ENCODE data around the gene FBL. TPM values are rescaled to one million over a fixed set of nuclear protein-coding genes. Genes with fewer than 3 reads are reported as not detected.
"Not testable (repeated sequence)": the region's sequence is repeated elsewhere in the genome, so short reads cannot be mapped to it uniquely, and the experiment has no call there.

FBL gene
- total RNA-seq, 1 experiment from 2014 or later = 376 TPM

GRCh38 chr19:39881495-39882110, 35.4 kb upstream of the FBL start:
- DNase-seq = peak; percentile 85
- H3K4me3 ChIP-seq (ENCODE audit: insufficient read depth, low read depth, low read length) = not testable (repeated sequence)

GRCh38 chr19:39880241-39880640, 34.1 kb upstream of the FBL start:
- not testable (repeated sequence) for DNase-seq; H3K4me3 ChIP-seq (ENCODE audit: insufficient read depth, low read depth, low read length); H3K27me3 ChIP-seq (ENCODE audit: control insufficient read depth, insufficient read depth, low read length); H3K36me3 ChIP-seq (replicated peaks; ENCODE audit: control insufficient read depth, insufficient read depth, low read length)

More at GRCh38 chr19:39881495-39882110, 35.4 kb upstream of the FBL start:
- H3K27me3 ChIP-seq (ENCODE audit: control insufficient read depth, insufficient read depth, low read length); H3K36me3 ChIP-seq (replicated peaks; ENCODE audit: control insufficient read depth, insufficient read depth, low read length): not testable (repeated sequence)

GRCh38 chr19:39879796-39880195, 33.6 kb upstream of the FBL start:
- not testable (repeated sequence) for H3K4me3 ChIP-seq (ENCODE audit: insufficient read depth, low read depth, low read length); H3K36me3 ChIP-seq (replicated peaks; ENCODE audit: control insufficient read depth, insufficient read depth, low read length); H3K27me3 ChIP-seq (ENCODE audit: control insufficient read depth, insufficient read depth, low read length); DNase-seq

GRCh38 chr19:39878866-39879265, 32.7 kb upstream of the FBL start:
- H3K4me3 ChIP-seq (ENCODE audit: insufficient read depth, low read depth, low read length); DNase-seq; H3K36me3 ChIP-seq (replicated peaks; ENCODE audit: control insufficient read depth, insufficient read depth, low read length): not testable (repeated sequence)

GRCh38 chr19:39878398-39878797, 32.2 kb upstream of the FBL start:
- Histone ChIP-seq H3K27me3 (ENCODE audit: control insufficient read depth, insufficient read depth, low read length) (no peaks in the 10 kb centered on the region), H3K4me3 (ENCODE audit: insufficient read depth, low read depth, low read length) (no peak overlapping the region), H3K36me3 (replicated peaks; ENCODE audit: control insufficient read depth, insufficient read depth, low read length) (no peaks in the 10 kb centered on the region)
- DNase-seq = peak; percentile 28

More at GRCh38 chr19:39878866-39879265, 32.7 kb upstream of the FBL start:
- not testable (repeated sequence) for H3K27me3 ChIP-seq (ENCODE audit: control insufficient read depth, insufficient read depth, low read length)

GRCh38 chr19:39877982-39878381, 31.8 kb upstream of the FBL start:
- DNase-seq; H3K4me3 ChIP-seq (ENCODE audit: insufficient read depth, low read depth, low read length); H3K36me3 ChIP-seq (replicated peaks; ENCODE audit: control insufficient read depth, insufficient read depth, low read length); H3K27me3 ChIP-seq (ENCODE audit: control insufficient read depth, insufficient read depth, low read length): not testable (repeated sequence)

GRCh38 chr19:39877488-39877887, 31.3 kb upstream of the FBL start:
- DNase-seq = peak; percentile 60
- not testable (repeated sequence) for H3K4me3 ChIP-seq (ENCODE audit: insufficient read depth, low read depth, low read length); H3K36me3 ChIP-seq (replicated peaks; ENCODE audit: control insufficient read depth, insufficient read depth, low read length); H3K27me3 ChIP-seq (ENCODE audit: control insufficient read depth, insufficient read depth, low read length)

GRCh38 chr19:39876486-39876885, 30.3 kb upstream of the FBL start:
- not testable (repeated sequence) for H3K4me3 ChIP-seq (ENCODE audit: insufficient read depth, low read depth, low read length); H3K36me3 ChIP-seq (replicated peaks; ENCODE audit: control insufficient read depth, insufficient read depth, low read length); DNase-seq; H3K27me3 ChIP-seq (ENCODE audit: control insufficient read depth, insufficient read depth, low read length)

GRCh38 chr19:39875401-39875864, 29.3 kb upstream of the FBL start:
- not testable (repeated sequence) for H3K4me3 ChIP-seq (ENCODE audit: insufficient read depth, low read depth, low read length); H3K27me3 ChIP-seq (ENCODE audit: control insufficient read depth, insufficient read depth, low read length); H3K36me3 ChIP-seq (replicated peaks; ENCODE audit: control insufficient read depth, insufficient read depth, low read length)
- DNase-seq = peak; percentile 40

- Histone ChIP-seq H3K36me3 (replicated peaks; ENCODE audit: control insufficient read depth, insufficient read depth, low read length) (no peaks in the 10 kb centered on the region), H3K27me3 (ENCODE audit: control insufficient read depth, insufficient read depth, low read length) (no peaks in the 10 kb centered on the region), H3K4me3 (ENCODE audit: insufficient read depth, low read depth, low read length) (no peak overlapping the region)
- no peak for DNase-seq
These were observed 28.2 kb upstream of the FBL start for GRCh38 chr19:39874404-39874803.

- H3K36me3 ChIP-seq (replicated peaks; ENCODE audit: control insufficient read depth, insufficient read depth, low read length) = no peaks in the 10 kb centered on the region
- DNase-seq = peak; percentile 24
- H3K4me3 ChIP-seq (ENCODE audit: insufficient read depth, low read depth, low read length) = no peak overlapping the region
- no peaks in the 10 kb centered on the region for H3K27me3 ChIP-seq (ENCODE audit: control insufficient read depth, insufficient read depth, low read length)
These were observed 27.2 kb upstream of the FBL start for GRCh38 chr19:39873385-39873784.

- peak; percentile 36 for DNase-seq
- Histone ChIP-seq H3K4me3 (ENCODE audit: insufficient read depth, low read depth, low read length) (no peak overlapping the region), H3K27me3 (ENCODE audit: control insufficient read depth, insufficient read depth, low read length) (no peaks in the 10 kb centered on the region), H3K36me3 (replicated peaks; ENCODE audit: control insufficient read depth, insufficient read depth, low read length) (no peaks in the 10 kb centered on the region)
These were observed 26.0 kb upstream of the FBL start for GRCh38 chr19:39871886-39872866.

- Histone ChIP-seq H3K4me3 (ENCODE audit: insufficient read depth, low read depth, low read length) (no peak overlapping the region), H3K27me3 (ENCODE audit: control insufficient read depth, insufficient read depth, low read length) (no peaks in the 10 kb centered on the region), H3K36me3 (replicated peaks; ENCODE audit: control insufficient read depth, insufficient read depth, low read length) (no peaks in the 10 kb centered on the region)
- peak; percentile 26 for DNase-seq
These were observed 25.2 kb upstream of the FBL start for GRCh38 chr19:39871362-39871761.

- Histone ChIP-seq H3K4me3 (ENCODE audit: insufficient read depth, low read depth, low read length) (no peak overlapping the region), H3K27me3 (ENCODE audit: control insufficient read depth, insufficient read depth, low read length) (no peaks in the 10 kb centered on the region), H3K36me3 (replicated peaks; ENCODE audit: control insufficient read depth, insufficient read depth, low read length) (no peaks in the 10 kb centered on the region)
- DNase-seq = peak; percentile 92
These were observed 24.2 kb upstream of the FBL start for GRCh38 chr19:39870171-39870971.
